Hepatic stellate cell (primary cell): Measurements from ENCODE around the gene IFT122.

Experiments
- DNase-seq: peaks from one replicate; pipeline ENCODE4 v3.0.0; 2011; ENCODE audit warnings: low spot score

The IFT122 gene

GRCh38 chr3:129435367-129435766, 4.7 kb upstream of the IFT122 start:
- no peak for DNase-seq

GRCh38 chr3:129439226-129439816, 703 bp upstream of the IFT122 start:
- peak; percentile 34 for DNase-seq

GRCh38 chr3:129440618-129441190, 680 bp downstream of the IFT122 start:
- no peak for DNase-seq

- DNase-seq: no peak
Observed at GRCh38 chr3:129441215-129441614, 1.2 kb downstream of the IFT122 start.

GRCh38 chr3:129441782-129442181, 1.8 kb downstream of the IFT122 start:
- DNase-seq: peak; percentile 28

GRCh38 chr3:129442486-129442885, 2.5 kb downstream of the IFT122 start:
- no peak for DNase-seq

GRCh38 chr3:129442947-129443346, 2.9 kb downstream of the IFT122 start:
- no peak for DNase-seq

GRCh38 chr3:129445471-129445870, 5.4 kb downstream of the IFT122 start:
- DNase-seq: no peak

GRCh38 chr3:129446926-129447325, 6.9 kb downstream of the IFT122 start:
- DNase-seq: no peak

GRCh38 chr3:129448186-129448895, 8.3 kb downstream of the IFT122 start:
- DNase-seq: no peak

GRCh38 chr3:129449279-129450115, 9.5 kb downstream of the IFT122 start:
- DNase-seq: no peak

- DNase-seq: no peak
Observed at GRCh38 chr3:129453732-129454131, 13.7 kb downstream of the IFT122 start.

- DNase-seq: no peak
Observed at GRCh38 chr3:129460155-129460554, 20.1 kb downstream of the IFT122 start.

- DNase-seq: no peak
Observed at GRCh38 chr3:129460572-129460971, 20.5 kb downstream of the IFT122 start.

GRCh38 chr3:129461022-129461421, 21.0 kb downstream of the IFT122 start:
- no peak for DNase-seq

- DNase-seq: no peak
Observed at GRCh38 chr3:129461461-129462146, 21.6 kb downstream of the IFT122 start.

GRCh38 chr3:129462361-129462968, 22.4 kb downstream of the IFT122 start:
- DNase-seq: no peak

GRCh38 chr3:129463094-129463493, 23.1 kb downstream of the IFT122 start:
- no peak for DNase-seq

GRCh38 chr3:129463716-129464115, 23.7 kb downstream of the IFT122 start:
- DNase-seq: no peak

GRCh38 chr3:129467932-129468331, 27.9 kb downstream of the IFT122 start:
- no peak for DNase-seq

- no peak for DNase-seq
Observed at GRCh38 chr3:129469026-129469425, 29.0 kb downstream of the IFT122 start.

- DNase-seq: no peak
Observed at GRCh38 chr3:129470861-129471260, 30.8 kb downstream of the IFT122 start.
